Subcutaneous preadipocyte (primary cell): Measurements from ENCODE around the gene CORO7. TPM values are rescaled to one million over a fixed set of nuclear protein-coding genes. Genes with fewer than 3 reads are reported as not detected.

Source experiments
- small RNA-seq: library from RNA; depleted of rRNA; stranded (forward); fragments of <200 nt; gene quantifications from one replicate; pipeline ENCODE3, GENCODE V24; 2012
- total RNA-seq: library from RNA; depleted of rRNA; stranded (reverse); fragments of >200 nt; gene quantifications from 2 replicates; pipeline ENCODE4 v1.2.3, GENCODE V29; 2012

CORO7 gene
- 12.9 and 15.8 TPM in 2 replicates for total RNA-seq

DNA sequence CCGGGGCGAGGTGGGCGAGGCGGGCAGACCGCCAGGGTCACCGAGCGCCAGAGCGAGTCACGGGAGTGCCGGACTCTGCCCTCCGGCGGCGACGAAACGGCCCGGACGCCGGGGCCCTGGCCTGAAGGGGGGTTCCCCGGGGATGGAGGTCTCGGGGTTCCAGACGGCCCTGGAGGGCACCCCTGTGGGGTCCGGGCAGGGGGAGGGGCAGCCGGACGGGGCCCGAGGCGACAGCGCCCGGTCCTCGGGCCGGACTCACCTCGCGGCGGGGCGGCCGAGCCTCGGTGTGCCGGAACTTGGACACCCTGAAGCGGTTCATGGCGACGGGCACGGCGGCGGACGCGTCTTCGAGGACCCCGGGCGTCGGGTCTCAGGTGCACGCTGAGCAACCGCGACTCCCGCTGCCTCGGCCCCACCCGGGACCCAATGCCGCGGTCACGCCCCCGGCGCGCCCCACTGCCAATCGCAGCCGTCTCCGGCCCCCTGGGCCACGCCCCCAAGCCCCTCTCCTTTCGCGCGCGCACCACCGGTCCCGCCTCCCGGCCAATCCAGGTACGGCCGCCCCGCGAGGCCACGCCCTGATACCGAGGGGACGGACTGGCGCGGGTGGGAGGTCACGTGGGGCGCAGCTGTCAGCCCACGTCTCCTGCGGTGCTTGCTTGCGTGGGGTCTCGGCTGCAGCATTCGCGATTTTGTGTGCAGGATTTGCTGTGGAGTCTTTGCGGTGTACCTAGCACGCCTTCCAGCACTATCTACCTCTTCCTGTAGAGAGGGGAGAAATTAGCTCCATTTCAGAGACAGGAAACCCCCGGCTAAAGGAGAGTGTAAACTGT is at the start of gene CORO7:
Gene CORO7 (minus strand): TSS at position 397 of the 833 bp plus-strand sequence. CDS start 78 bp downstream, at position 319.

DNA sequence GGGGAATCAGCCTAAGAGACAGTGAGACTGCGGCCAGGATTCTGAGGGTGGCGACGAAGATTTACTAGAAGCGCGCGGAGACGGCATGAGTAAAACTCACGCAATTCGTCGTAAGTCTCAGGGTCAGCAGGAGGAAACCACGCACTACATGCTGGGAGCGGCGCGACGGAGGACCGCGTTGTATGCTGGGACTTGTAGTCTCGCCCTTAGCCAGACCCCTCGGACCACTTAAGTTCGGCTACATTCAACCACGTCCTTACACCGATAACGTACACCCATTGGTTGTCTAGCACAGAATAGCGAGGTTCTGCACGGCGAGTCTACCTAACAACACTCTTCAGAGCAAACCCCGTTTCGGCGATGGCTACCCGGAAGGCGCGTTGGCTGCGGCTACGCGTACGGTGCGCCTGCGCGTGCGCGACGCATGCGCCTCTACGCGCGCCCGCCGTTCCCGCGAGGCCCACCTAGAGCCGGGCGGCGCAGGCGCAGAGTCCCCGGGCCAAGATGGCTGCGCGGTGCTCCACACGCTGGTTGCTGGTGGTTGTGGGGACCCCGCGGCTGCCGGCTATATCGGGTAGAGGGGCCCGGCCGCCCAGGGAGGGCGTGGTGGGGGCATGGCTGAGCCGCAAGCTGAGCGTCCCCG is 9.1 kb upstream of the CORO7 start, which contains the start of gene DNAJA3:
Gene DNAJA3 (plus strand): TSS at position 491 of the 643 bp plus-strand sequence. CDS start 14 bp downstream, at position 505.

DNA sequence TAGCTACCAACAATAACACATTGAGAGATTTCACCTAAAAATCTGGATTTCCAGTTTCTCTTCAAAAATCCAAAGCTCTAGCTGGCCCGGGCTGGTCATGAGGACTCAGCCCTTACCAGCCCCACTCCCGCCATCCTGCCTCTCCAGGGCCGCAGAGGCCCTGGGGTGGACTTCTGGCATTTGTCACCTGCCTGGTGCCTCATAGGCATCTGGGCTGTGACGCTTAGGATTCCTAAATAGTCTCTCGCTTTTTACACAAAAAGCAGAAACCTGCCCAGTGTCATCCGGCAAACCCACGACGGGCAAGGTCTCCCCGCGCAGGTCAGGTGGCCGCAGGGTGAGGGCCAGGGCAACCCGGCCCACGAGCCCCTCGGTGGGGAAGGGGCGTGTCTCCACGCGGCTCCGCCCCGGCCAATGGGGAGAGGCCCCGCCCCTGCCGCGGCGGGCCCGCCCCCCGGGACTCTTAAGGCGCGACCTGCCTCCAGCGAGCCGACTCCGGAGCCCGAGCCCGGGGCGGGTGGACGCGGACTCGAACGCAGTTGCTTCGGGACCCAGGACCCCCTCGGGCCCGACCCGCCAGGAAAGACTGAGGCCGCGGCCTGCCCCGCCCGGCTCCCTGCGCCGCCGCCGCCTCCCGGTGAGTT is 44.9 kb downstream of the CORO7 start, which contains the start of gene VASN:
Gene VASN (plus strand): TSS at position 492 of the 644 bp plus-strand sequence. CDS start 9,030 bp downstream, outside the sequence.

GRCh38 chr16:4350787-4351659 is 65.4 kb downstream of the CORO7 start, which contains the start of gene PAM16:
PAM16 (minus strand) TSS chr16:4351321; CDS start chr16:4351234, 87 bp downstream.

DNA sequence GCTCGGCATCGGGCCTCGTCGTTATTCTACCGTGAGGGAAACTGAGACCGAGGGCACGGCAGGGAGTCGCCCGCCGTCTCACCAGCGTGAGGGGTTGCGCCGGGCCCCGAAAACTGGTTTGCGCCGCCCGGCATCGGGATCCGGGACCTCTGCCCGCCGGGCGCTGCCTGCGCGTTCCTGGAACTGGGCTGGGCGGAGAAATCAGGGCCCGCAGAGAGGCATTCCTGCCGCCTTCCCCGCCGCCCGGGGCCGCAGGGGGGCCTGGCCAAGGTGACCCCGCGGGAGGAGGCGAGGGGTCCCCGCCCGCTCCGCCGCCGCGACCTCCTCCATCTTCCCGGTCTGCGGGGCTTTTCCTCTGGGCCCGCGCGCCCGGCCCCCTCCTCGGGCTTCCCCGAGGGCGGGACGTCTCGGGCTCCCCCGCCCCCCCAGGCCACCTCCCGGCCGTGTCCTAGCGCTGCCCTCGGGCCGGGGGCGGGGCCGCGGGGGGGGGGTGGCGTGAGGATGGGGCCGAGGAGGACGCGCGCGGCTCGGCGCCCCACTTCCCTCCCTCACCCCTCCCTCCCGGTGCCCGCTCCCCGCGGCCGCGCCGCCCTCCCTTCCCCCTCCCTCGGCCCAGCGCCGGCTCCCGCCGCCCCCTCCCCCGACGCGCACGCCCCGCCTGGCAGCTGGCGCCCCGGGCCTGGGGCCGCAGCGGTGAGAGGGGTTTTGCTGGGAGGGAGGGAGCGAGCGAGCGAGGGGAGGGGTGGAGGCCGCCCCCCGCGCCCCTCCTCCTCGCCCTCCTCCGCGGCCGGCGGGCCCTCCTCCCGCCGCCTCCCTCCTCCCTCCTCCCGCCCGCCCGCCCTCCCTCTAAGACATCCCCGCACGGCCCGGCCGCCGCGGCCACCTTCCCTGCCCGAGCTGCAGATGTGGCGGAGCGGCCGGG is 100.9 kb downstream of the CORO7 start, which contains the start of gene GLIS2:
Gene GLIS2 (plus strand): TSS at position 882 of the 922 bp plus-strand sequence. CDS start 16,214 bp downstream, outside the sequence.

Small RNA genes lying within 50 kb of the gene (small RNA-seq; reads per million reads assigned to genes)
- gene AC012676.2 = not detected

Other genes starting within 250 kb of the CORO7 start
- not detected in 2 replicates for gene SRL, start 174.5 kb downstream of the CORO7 start, total RNA-seq
- 14.0 and 22.5 TPM in 2 replicates for gene TFAP4, start 143.6 kb downstream of the CORO7 start, total RNA-seq
- gene GLIS2, start 100.5 kb downstream of the CORO7 start, total RNA-seq = 1.8 and 2.3 TPM in 2 replicates
- gene PAM16, start 65.3 kb downstream of the CORO7 start, total RNA-seq = 23.5 and 33.8 TPM in 2 replicates
- gene VASN, start 44.7 kb downstream of the CORO7 start, total RNA-seq = 156 and 170 TPM in 2 replicates
- 39.3 and 63.3 TPM in 2 replicates for gene DNAJA3, start 9.3 kb upstream of the CORO7 start, total RNA-seq
- 45.0 and 78.3 TPM in 2 replicates for gene NMRAL1, start 58.0 kb upstream of the CORO7 start, total RNA-seq
- gene HMOX2, start 59.8 kb upstream of the CORO7 start, total RNA-seq = 41.5 and 46.9 TPM in 2 replicates
- gene CDIP1, start 122.2 kb upstream of the CORO7 start, total RNA-seq = 7.0 and 9.0 TPM in 2 replicates
- not detected in 2 replicates for gene C16orf96, start 139.7 kb upstream of the CORO7 start, total RNA-seq
- 7.0 and 11.3 TPM in 2 replicates for gene UBALD1, start 198.3 kb upstream of the CORO7 start, total RNA-seq
- gene MGRN1, start 208.2 kb upstream of the CORO7 start, total RNA-seq = 31.6 and 35.6 TPM in 2 replicates